UCSD-AML1 (cell line): ENCODE measurements around the gene SND1.
A peak's percentile ranks its signal among the peaks of the same experiment; 100 is the strongest.

Source experiments
- DNase-seq: peaks from one replicate; lab custom pipeline; 2025; ENCODE audit not compliant: unreplicated experiment; lab: John Stamatoyannopoulos, UW

The SND1 gene

GRCh38 chr7:127765150-127765549 lies 113.2 kb downstream of the SND1 start:
- DNase-seq: no peak

DNA sequence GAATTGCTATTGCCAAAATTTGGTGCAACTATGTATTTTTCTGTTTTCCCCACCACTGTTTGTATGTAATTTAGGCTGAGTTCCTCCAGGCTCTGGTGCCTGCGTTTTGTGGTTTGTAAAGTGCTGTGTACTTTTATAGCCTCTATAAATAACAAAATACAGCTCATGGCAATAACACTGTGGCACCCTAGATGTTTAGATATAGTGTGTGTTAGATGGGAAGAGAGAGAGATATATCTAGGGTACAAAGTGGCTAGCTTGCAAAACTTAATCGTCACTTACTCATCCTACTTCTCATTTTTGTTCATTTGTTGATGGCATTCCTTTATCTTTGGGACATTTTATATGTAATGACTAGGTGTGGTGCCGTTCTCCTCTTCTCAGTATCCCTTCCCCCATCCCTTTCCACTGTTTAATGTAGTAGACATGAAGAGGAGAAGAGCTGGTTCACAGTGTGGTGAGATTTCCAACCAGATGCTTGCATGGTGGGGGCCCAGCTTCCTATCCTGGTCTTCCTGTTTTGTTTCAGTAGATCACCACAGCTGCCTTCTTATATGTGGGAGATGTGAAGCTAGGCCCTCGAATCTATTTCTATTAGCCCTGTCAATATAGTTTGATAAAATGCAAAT lies 115.0 kb downstream of the SND1 start:
- DNase-seq: peak; percentile 13

DNA sequence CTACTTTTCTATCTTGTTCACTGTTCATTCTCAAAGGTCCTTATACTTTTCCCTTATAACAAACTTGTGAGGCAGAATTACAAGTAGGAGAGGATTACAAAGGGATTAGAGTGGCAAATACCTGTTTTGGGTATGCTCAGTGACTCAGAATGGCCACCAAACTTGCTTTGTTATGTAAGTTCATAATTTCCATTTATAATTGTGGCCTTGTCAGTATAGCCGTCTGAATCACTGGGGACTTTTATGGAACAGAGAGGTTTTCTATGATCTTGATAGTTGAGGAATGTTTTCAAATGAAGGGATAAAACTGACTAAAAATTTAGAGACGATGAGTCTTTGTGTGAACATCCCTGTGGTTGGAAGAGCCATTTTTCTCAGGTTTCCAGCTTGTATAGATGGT lies 116.2 kb downstream of the SND1 start:
- DNase-seq: no peak

GRCh38 chr7:127769137-127769536 lies 117.1 kb downstream of the SND1 start:
- DNase-seq: no peak

DNA sequence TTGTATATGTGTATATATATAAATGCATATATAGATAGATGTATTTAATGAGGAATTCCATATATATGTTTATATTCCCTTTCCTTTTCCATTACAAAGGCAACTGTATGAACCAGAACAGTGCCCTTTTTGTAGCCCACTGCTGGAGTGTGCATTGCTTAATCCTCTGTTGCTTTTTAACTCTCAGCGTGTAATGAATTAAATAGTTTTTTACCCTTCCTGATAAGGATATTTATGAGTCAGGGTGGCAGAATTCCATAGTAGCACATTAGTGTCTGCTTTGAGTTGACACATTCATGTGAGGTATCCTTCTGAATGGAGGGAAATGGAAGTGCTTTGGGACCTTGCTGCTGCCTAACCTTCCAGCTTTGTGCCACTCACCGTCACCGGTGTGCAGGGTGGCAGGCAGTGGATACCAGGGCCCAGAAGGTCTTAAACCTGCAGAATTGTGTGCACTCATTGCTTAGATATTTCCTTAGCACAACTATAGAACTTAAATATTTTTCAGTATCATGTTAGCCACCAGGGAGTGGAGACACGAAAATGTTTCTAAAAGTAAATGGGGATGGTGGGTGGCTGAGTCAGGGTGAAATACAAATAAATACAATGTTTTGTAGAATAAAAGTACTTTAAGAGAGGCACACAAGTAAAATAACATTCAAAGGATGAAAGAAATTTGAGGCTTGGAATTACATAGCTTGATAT lies 117.9 kb downstream of the SND1 start:
- no peak for DNase-seq

DNA sequence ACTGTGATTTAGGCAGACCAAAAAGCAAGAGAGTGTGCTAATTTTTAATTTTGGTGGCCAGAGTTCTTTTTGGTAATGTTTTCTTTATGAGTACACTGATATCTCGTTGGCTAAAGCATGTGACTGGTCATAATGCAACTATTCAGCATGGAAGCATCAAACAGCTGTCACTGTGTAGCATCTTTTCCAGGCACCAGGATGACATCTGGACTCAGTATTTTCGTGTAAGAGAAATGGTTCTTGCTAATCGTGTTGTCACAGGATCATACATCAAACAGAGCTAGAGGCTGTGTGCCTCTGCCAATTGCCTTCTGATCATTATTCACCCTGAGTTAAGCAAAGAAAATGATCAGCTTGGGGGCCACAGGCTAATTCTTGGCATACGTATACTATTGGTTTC lies 118.9 kb downstream of the SND1 start:
- no peak for DNase-seq

GRCh38 chr7:127771707-127772106 lies 119.7 kb downstream of the SND1 start:
- DNase-seq: no peak

DNA sequence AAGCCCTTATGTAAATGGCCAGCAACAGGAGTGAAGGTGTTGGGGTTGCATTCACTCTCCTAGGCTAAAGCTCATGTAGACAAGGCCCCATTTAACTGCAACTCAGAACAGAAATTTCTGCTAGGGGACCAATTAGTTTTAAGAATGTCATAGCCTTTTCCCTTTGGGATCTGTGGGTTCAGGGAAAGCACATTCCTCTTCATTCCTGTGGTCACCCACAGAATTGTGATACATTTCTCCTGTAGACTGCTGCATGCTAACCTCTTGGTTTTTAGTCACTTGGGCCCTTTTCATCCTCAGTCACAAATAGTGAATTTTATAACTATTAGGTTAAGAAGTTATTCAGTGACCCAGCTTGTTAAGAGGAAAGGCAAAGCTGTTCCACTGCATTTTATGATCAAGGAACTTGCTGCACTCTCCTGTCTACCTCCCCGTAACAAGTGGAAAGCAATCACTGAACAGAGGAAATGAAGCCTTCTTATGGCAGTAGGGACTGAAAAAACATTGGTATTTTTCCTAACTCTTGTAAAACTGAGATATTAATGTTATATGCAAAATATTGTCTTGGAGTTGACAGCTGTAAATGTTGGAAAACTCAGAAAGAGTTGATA lies 124.9 kb downstream of the SND1 start:
- DNase-seq: no peak

GRCh38 chr7:127780489-127780888 lies 128.5 kb downstream of the SND1 start:
- no peak for DNase-seq

- DNase-seq: no peak
These were observed 129.1 kb downstream of the SND1 start for GRCh38 chr7:127781081-127781480.

- no peak for DNase-seq
These were observed 130.1 kb downstream of the SND1 start for GRCh38 chr7:127782075-127782474.

- no peak for DNase-seq
These were observed 130.9 kb downstream of the SND1 start for GRCh38 chr7:127782654-127783559.

- no peak for DNase-seq
These were observed 134.2 kb downstream of the SND1 start for GRCh38 chr7:127786184-127786583.

DNA sequence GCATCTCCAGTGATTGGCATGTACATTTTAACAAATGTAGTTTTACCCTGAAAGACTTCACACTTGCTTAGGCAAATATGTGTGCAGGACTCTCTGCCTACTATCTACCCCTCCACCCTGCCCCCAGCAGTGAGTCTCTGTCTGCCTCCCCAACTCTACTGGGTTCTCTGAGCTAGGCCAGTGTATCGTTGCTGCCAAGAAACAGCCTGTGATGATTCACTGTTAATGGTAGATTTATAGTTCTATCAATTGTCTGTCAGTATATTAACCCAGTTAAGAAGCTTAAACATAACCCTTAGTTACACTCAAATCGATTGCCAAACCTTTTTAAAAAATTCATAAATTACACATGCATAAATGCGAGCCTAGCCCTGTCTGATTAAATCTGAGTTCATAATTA lies 137.0 kb downstream of the SND1 start:
- no peak for DNase-seq

GRCh38 chr7:127791446-127792189 lies 139.6 kb downstream of the SND1 start:
- DNase-seq: no peak

DNA sequence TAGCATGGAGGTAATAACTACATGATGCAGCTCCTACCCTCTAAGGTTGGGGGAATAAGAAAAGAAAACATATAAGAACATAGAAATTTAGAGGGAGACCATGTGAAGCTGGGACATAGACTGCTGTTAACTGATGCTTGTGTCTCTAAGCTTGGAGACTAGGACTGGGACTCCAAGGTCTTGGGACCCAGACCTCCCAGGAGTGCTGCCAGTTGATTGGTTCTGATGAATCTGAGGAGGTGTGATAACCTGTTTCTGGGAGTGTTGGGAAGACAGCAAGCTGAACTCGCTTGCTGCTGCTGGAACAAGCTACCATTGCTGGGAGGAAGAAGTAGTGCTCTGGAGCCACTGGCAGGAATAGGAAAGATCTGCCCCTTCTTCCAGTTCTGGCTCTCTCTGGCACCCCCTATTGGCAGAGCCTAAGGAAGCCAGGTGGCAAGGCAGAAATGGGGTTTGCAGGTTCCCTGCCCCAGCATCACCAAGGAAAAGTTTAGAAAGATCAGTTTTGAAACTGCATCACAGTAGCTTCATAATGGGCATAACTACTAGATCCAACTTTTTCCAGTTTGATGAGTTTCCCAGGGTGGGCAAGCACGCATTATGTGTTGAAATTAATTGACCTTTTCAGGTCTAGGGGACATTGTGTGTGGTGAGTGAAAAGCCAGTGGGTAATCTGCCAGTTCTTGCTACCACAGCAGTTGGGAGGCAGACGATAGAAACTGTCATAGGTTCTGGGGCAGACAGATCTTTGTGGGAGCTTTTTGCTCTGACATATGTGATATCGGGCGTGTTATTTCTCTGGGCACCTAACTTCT lies 140.7 kb downstream of the SND1 start:
- DNase-seq: peak; percentile 8

DNA sequence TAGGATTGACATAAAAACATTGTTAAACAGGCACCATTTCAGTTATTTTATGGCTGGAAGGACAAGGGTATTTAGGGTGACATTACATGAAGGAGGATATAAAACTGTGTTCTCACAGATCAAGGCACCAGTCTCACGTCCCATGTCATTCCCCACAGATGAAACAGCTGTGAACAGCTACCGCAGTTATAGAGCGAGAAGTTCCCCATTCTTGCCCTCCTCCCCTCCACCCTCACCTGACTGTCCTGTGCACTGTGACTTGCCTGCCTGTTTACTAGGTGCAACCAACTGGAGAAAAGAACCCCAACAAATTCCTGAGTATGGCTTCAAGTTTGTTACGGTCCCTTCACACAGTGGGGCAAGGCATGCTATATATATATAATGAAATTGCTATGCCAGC lies 141.6 kb downstream of the SND1 start:
- DNase-seq: no peak

DNA sequence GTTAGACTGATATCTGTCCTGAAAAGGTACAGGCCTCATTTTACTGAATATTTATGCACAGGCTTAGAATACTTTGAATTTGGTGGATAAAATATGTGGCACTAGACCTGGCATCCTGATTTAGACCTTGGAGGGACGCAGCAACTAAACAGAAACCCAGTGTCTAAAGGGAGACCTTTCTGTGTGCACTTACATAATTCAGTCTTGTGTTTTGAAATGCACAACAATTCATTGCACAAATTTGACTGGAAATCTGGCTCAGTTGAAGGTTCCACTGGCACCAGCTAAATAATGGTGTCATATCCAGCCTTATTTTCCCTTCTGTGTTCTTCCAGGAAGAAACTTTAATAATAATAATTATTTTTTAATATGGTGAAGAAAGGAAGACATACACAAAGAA lies 142.1 kb downstream of the SND1 start:
- DNase-seq: no peak

DNA sequence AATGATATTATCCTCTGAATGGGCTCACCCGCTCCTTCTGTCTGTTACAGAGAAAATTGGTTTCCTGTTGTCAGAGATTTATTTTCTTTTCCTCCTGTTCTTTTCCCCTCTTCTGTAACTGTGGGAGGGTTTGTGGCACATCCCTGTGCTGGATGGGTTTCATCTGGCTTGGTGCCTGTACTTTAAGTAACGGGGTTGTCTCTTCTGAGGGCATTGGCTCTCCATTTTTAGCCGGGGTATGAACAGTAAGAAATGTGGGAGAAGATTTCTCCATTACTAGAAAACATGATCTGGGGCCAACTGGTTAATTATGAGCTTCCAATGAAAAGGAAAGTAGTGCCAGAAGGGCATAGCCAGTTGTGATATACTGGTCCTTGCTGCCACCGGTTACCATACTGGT lies 142.6 kb downstream of the SND1 start:
- DNase-seq: no peak

DNA sequence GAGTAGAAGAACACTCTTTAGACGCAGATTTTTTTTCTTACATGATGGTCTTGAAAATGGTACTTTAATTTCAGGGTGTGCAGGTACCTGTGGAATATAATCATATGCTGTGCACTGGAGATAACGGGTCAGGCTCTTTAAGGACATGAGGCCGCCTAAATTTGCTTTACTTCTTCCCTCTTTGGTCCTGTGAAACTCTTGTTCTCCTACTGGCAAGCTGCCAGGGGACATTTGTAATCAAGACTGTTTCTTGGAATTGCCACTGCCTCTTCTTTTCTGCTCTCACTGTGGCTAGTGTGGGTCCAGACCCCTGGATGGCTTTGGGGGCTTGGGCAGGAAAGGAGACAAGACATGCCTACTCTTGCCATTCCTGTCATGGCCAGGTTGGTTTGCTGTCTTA lies 146.0 kb downstream of the SND1 start:
- no peak for DNase-seq
